ENCODE measurements around the gene DYNLT2. TPM values are rescaled to one million over a fixed set of nuclear protein-coding genes. Genes with fewer than 3 reads are reported as not detected.

The DYNLT2 gene
- total and polyA plus RNA-seq, 2 of the 13 experiments (the other 11 are each of a cell fraction or from before 2014, with no cell fraction given), result 2.1 to 4.3 TPM

- TF ChIP-seq ZBTB34 (CRISPR knock-in tag; IDR thresholded peaks at IDR 0.05) (0 out of 2 replicates have a peak, but pooled peaks have one; percentile 39), ZNF704 (CRISPR knock-in tag; IDR thresholded peaks at IDR 0.05; ENCODE audit: borderline replicate concordance) (peak; percentile 45; the same call in 1 of the 2 replicates), ZNF318 (CRISPR knock-in tag; IDR thresholded peaks at IDR 0.05) (peak; percentile 78), ZNF446 (CRISPR knock-in tag; IDR thresholded peaks at IDR 0.05) (0 out of 2 replicates have a peak, but pooled peaks have one; percentile 51), SALL2 (CRISPR knock-in tag; IDR thresholded peaks at IDR 0.05) (peak; percentile 66; the same call in 1 of the 2 replicates), FOXO1 (CRISPR knock-in tag; IDR thresholded peaks at IDR 0.05) (no peak), PATZ1 (CRISPR knock-in tag; IDR thresholded peaks at IDR 0.05) (0 out of 2 replicates have a peak, but pooled peaks have one; percentile 42), ZNF138 (CRISPR knock-in tag; IDR thresholded peaks at IDR 0.05; ENCODE audit: low read depth) (0 out of 2 replicates have a peak, but pooled peaks have one; percentile 24), ZNF234 (CRISPR knock-in tag; conservative IDR thresholded peaks at IDR 0.05) (no peak), EEA1 (CRISPR knock-in tag; IDR thresholded peaks at IDR 0.05; ENCODE audit: borderline replicate concordance) (peak; percentile 86; the same call in 1 of the 2 replicates), BRD4 (CRISPR knock-in tag; IDR thresholded peaks at IDR 0.05) (peak; percentile 81), TEAD3 (CRISPR knock-in tag; optimal IDR thresholded peaks at IDR 0.05; ENCODE audit: borderline replicate concordance) (peak; percentile 3), RAD21 (CRISPR knock-in tag; IDR thresholded peaks at IDR 0.05) (peak; percentile 55; the same call in 1 of the 2 replicates), ZFX (CRISPR knock-in tag; IDR thresholded peaks at IDR 0.05; ENCODE audit: low read depth) (no peak), ZNF678 (CRISPR knock-in tag; IDR thresholded peaks at IDR 0.05) (peak; percentile 75)
Measured at GRCh38 chr6:169789146-169789943, 38.0 kb upstream of the DYNLT2 start (continued).

Measured in HepG2 (cell line).